WI38 (cell line): Measurements from ENCODE around the gene GMDS.

Experiments used
- H3K4me3 ChIP-seq: 2 replicates; pipeline ENCODE4 v1.5.1; 2011; ENCODE audit warnings: low read depth, mild to moderate bottlenecking, control low read depth, low read length
- CTCF ChIP-seq: IDR thresholded peaks from 2 replicates; pipeline ENCODE4 v1.5.1; 2012; ENCODE audit warnings: low read depth, mild to moderate bottlenecking, control low read depth, low read length

The GMDS gene

DNA sequence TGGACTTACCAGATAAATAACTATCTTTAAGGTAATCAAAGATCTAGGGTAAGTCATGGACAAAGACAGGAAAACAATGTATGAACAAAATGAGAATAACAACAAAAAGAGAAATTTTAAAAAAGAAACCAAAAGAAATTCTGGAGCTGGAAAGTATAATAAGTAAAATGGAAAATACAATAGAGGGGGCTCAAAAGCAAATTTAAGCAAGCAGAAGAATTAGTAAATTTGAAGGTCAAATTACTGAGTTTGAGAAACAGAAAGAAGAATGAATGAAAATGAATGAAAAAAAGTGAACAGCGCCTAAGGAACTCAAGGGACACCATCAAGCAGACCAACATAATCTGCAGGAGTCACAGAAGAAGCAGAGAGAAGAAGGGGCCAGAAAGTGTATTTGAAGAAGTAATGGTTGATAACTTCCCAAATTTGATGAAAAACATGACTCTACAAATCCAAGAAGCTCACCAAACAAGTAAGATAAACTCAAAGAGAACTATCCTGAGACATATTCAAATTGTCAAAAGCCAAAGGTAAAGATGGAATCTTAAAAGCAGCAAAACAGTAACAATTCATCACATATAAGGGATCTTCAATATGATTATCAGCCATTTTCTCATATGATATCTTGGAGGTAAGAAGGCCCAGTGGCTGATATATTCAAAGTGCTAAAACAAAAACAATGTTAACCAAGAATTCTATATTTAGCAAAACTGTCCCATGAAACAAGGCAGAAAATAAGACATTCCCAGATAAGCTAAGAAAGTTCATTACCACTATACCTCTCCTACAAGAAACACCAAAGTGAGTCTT is 417.2 kb downstream of the GMDS start:
- H3K4me3 ChIP-seq, result no peak overlapping the region
- TF ChIP-seq CTCF, result no peak

DNA sequence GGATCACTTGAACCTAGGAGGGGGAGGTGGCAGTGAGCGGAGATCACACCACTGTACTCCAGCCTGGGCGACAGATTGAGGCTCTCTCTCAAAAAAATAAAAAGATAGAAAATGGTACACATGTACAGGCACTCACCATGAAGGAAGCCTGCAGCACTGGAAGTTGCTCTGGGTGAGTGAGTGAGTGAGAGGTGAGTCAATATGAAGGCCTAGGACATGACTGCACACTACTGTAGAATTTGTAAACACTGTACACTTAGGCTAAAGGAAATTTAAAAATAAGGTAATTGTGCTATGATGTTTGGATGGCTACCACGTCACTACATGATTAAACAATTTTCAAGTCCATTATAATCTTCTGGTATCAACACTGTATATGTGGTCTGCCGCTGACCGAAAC is 419.5 kb downstream of the GMDS start:
- no peak overlapping the region for H3K4me3 ChIP-seq
- no peak for TF ChIP-seq CTCF

GRCh38 chr6:1825277-1825676 is 420.1 kb downstream of the GMDS start:
- TF ChIP-seq CTCF, result no peak
- no peak overlapping the region for H3K4me3 ChIP-seq

DNA sequence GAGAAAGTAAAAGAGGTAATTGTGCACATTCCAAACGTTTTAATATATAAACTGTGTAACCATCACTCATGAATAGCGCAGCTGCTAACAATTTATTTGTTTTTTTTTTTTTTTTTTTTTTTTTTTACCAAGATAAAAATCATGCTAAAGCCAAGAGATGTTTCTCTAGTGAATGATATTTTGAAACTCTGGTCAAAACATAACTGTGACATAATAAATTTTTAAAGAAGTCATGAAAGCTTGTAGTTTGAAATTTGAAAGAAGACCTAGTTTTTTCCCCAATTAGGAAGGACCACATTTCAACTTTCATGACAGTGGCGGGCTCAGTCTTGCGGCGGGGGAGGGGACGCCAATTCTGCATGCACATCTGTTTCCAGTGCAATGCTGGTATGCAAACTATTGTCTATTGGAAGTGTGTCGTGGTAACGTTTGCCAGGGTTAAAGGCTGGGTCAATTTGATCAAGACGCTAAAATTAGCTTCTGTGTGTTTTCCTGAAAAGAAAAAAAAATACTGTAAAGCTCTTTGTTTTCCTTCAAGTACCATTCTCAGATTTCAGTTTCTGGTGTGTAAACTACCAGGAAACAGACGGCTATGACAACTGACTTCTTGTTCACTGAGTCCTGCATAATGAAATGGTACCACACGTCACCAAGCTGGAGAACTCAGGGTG is 423.8 kb downstream of the GMDS start:
- TF ChIP-seq CTCF, result no peak
- peak overlapping the region; percentile 38 for H3K4me3 ChIP-seq

DNA sequence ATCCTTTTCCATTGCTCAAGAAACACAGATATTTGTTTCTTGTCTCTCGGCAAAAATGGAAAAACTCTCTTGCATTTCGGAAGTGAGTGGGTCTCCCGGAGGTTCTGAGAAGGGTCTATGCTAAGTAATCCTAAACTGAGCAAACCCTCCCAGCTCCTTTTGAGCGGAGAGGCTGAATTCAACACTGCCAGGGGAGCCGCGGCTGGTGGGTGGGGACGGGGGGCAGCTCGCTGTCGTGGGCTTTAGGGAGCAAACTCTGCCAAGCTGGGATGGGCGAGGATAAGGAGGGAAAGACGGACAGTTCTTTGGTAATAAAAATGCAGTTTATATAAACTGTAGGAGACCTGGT is 424.3 kb downstream of the GMDS start:
- H3K4me3 ChIP-seq, result peak overlapping the region; percentile 38
- no peak for TF ChIP-seq CTCF

DNA sequence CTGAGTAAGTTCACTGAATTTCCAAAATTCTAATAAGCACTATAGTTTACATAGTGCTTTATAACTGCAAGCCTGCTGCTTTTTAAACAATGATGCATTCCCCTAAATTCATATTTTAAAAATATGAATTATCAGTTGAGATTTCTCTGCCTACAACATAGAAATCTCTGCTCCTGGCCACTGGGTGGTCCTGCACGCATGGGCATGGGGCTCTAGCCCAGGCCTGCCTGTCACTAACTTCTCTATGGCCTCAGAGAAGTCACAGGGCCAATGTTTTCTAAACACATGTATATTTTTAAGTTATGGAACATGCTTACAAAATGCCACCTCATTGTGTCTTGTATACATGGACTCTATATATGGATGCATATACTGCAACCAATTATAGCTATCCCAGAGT is 424.7 kb downstream of the GMDS start:
- no peak overlapping the region for H3K4me3 ChIP-seq
- no peak for TF ChIP-seq CTCF

DNA sequence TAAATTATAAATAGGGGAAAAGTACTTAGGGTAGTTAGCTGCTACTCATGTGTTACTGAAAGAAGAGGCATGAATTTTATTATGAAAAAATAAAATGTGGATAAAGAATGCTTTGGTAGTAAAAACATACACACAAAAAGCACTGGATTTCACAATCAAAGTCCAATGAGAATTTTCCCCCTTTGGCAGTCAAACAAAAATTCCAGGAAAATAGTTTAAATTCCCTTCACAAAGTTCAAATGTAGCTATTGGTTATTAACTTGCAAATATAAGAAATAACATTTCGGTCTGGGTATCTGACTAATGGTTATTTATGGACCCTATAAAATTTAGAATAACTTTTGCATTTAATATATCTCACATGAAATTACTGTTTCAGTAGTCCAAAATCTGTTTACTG is 425.2 kb downstream of the GMDS start:
- H3K4me3 ChIP-seq, result no peak overlapping the region
- TF ChIP-seq CTCF, result no peak
